Measurements from ENCODE around the gene MAMSTR. TPM values are rescaled to one million over a fixed set of nuclear protein-coding genes. Genes with fewer than 3 reads are reported as not detected.

MAMSTR gene
- polyA plus RNA-seq, 2 donors, result 0.96 to 1.6 TPM

- Histone ChIP-seq H3K9me3 (ENCODE audit: control insufficient read depth in 2 of 2, insufficient read depth in 1 of 2, low read depth in 1 of 2, low read length in 1 of 2) (peaks cover 0 to 2% of the 10 kb centered on the region in 2 donors), H3K4me1 (ENCODE audit: control insufficient read depth in 2 of 2, insufficient read depth in 2 of 2, low read length in 1 of 2) (peaks cover 3 to 20% of the 10 kb centered on the region in 2 donors), H3K4me3 (ENCODE audit: low read depth in 1 of 2, low read length in 2 of 2) (no peak overlapping the region), H3K36me3 (ENCODE audit: control insufficient read depth in 2 of 2, insufficient read depth in 2 of 2, low read length in 1 of 2) (no peaks in the 10 kb centered on the region), H3K27me3 (ENCODE audit: control insufficient read depth in 1 of 2, insufficient read depth in 2 of 2, low read length in 2 of 2) (no peaks in the 10 kb centered on the region), H3K27ac (ENCODE audit: low read depth in 2 of 2, low read length in 1 of 2) (no peak overlapping the region)
- WGBS, 2 donors, result 60 to 68% methylated on average over 22 of the region's 22 CpGs
Measured at GRCh38 chr19:48737360-48737998, 18.0 kb upstream of the MAMSTR start.

- WGBS, 2 donors, result 36 to 45% methylated on average over 38 of the region's 38 CpGs
- Histone ChIP-seq H3K27me3 (ENCODE audit: control insufficient read depth in 1 of 2, insufficient read depth in 2 of 2, low read length in 2 of 2) (no peaks in the 10 kb centered on the region), H3K4me1 (ENCODE audit: control insufficient read depth in 2 of 2, insufficient read depth in 2 of 2, low read length in 1 of 2) (peaks cover 0 to 9% of the 10 kb centered on the region in 2 donors), H3K4me3 (ENCODE audit: low read depth in 1 of 2, low read length in 2 of 2) (peak overlapping the region; percentile 15 to 46), H3K27ac (ENCODE audit: low read depth in 2 of 2, low read length in 1 of 2) (no peak overlapping the region), H3K9me3 (ENCODE audit: control insufficient read depth in 2 of 2, insufficient read depth in 1 of 2, low read depth in 1 of 2, low read length in 1 of 2) (no peaks in the 10 kb centered on the region), H3K36me3 (ENCODE audit: control insufficient read depth in 2 of 2, insufficient read depth in 2 of 2, low read length in 1 of 2) (no peaks in the 10 kb centered on the region)
Measured at GRCh38 chr19:48735031-48735615, 15.6 kb upstream of the MAMSTR start.

- Histone ChIP-seq H3K4me1 (ENCODE audit: control insufficient read depth in 2 of 2, insufficient read depth in 2 of 2, low read length in 1 of 2) (peaks cover 0 to 5% of the 10 kb centered on the region in 2 donors), H3K9me3 (ENCODE audit: control insufficient read depth in 2 of 2, insufficient read depth in 1 of 2, low read depth in 1 of 2, low read length in 1 of 2) (no peaks in the 10 kb centered on the region), H3K27ac (ENCODE audit: low read depth in 2 of 2, low read length in 1 of 2) (no peak overlapping the region), H3K27me3 (ENCODE audit: control insufficient read depth in 1 of 2, insufficient read depth in 2 of 2, low read length in 2 of 2) (no peaks in the 10 kb centered on the region), H3K36me3 (ENCODE audit: control insufficient read depth in 2 of 2, insufficient read depth in 2 of 2, low read length in 1 of 2) (no peaks in the 10 kb centered on the region), H3K4me3 (ENCODE audit: low read depth in 1 of 2, low read length in 2 of 2) (no peak overlapping the region)
- 94 to 96% methylated on average over 9 of the region's 9 CpGs for WGBS, 2 donors
Measured at GRCh38 chr19:48734625-48735024, 15.1 kb upstream of the MAMSTR start.

GRCh38 chr19:48731452-48731851 lies 11.9 kb upstream of the MAMSTR start:
- Histone ChIP-seq H3K9me3 (ENCODE audit: control insufficient read depth in 2 of 2, insufficient read depth in 1 of 2, low read depth in 1 of 2, low read length in 1 of 2) (no peaks in the 10 kb centered on the region), H3K4me3 (ENCODE audit: low read depth in 1 of 2, low read length in 2 of 2) (no peak overlapping the region), H3K27me3 (ENCODE audit: control insufficient read depth in 1 of 2, insufficient read depth in 2 of 2, low read length in 2 of 2) (no peaks in the 10 kb centered on the region), H3K36me3 (ENCODE audit: control insufficient read depth in 2 of 2, insufficient read depth in 2 of 2, low read length in 1 of 2) (no peaks in the 10 kb centered on the region), H3K27ac (ENCODE audit: low read depth in 2 of 2, low read length in 1 of 2) (no peak overlapping the region), H3K4me1 (ENCODE audit: control insufficient read depth in 2 of 2, insufficient read depth in 2 of 2, low read length in 1 of 2) (peaks cover 2 to 3% of the 10 kb centered on the region in 2 donors)
- WGBS, 2 donors, result 86 to 88% methylated on average over 4 of the region's 4 CpGs

GRCh38 chr19:48728911-48729664 lies 9.6 kb upstream of the MAMSTR start:
- WGBS, 2 donors, result 51 to 65% methylated on average over 65 to 77 of the region's 77 CpGs
- Histone ChIP-seq H3K27ac (ENCODE audit: low read depth in 2 of 2, low read length in 1 of 2) (peak overlapping the region; percentile 41 to 44), H3K4me1 (ENCODE audit: control insufficient read depth in 2 of 2, insufficient read depth in 2 of 2, low read length in 1 of 2) (peaks cover 2 to 9% of the 10 kb centered on the region in 2 donors), H3K9me3 (ENCODE audit: control insufficient read depth in 2 of 2, insufficient read depth in 1 of 2, low read depth in 1 of 2, low read length in 1 of 2) (no peaks in the 10 kb centered on the region), H3K27me3 (ENCODE audit: control insufficient read depth in 1 of 2, insufficient read depth in 2 of 2, low read length in 2 of 2) (no peaks in the 10 kb centered on the region), H3K4me3 (ENCODE audit: low read depth in 1 of 2, low read length in 2 of 2) (peak overlapping the region; percentile 25 to 42), H3K36me3 (ENCODE audit: control insufficient read depth in 2 of 2, insufficient read depth in 2 of 2, low read length in 1 of 2) (no peaks in the 10 kb centered on the region)

GRCh38 chr19:48726556-48726955 lies 7.0 kb upstream of the MAMSTR start:
- H3K36me3 ChIP-seq (ENCODE audit: control insufficient read depth in 2 of 2, insufficient read depth in 2 of 2, low read length in 1 of 2), result peaks cover 0 to 2% of the 10 kb centered on the region in 2 donors
- H3K27ac ChIP-seq (ENCODE audit: low read depth in 2 of 2, low read length in 1 of 2), result peak overlapping the region in 1 of 2 donors; percentile 66
- H3K4me1 ChIP-seq (ENCODE audit: control insufficient read depth in 2 of 2, insufficient read depth in 2 of 2, low read length in 1 of 2), result peaks cover 2 to 9% of the 10 kb centered on the region in 2 donors
- no peaks in the 10 kb centered on the region for H3K27me3 ChIP-seq (ENCODE audit: control insufficient read depth in 1 of 2, insufficient read depth in 2 of 2, low read length in 2 of 2)
- WGBS, 2 donors, result 73% methylated on average over 2 of the region's 2 CpGs
- H3K4me3 ChIP-seq (ENCODE audit: low read depth in 1 of 2, low read length in 2 of 2), result no peak overlapping the region
- H3K9me3 ChIP-seq (ENCODE audit: control insufficient read depth in 2 of 2, insufficient read depth in 1 of 2, low read depth in 1 of 2, low read length in 1 of 2), result no peaks in the 10 kb centered on the region

- no peak overlapping the region for H3K4me3 ChIP-seq (ENCODE audit: low read depth in 1 of 2, low read length in 2 of 2)
- peaks cover 0 to 2% of the 10 kb centered on the region in 2 donors for H3K36me3 ChIP-seq (ENCODE audit: control insufficient read depth in 2 of 2, insufficient read depth in 2 of 2, low read length in 1 of 2)
- WGBS, 2 donors, result 54 to 55% methylated on average over 11 of the region's 11 CpGs
- no peaks in the 10 kb centered on the region for H3K9me3 ChIP-seq (ENCODE audit: control insufficient read depth in 2 of 2, insufficient read depth in 1 of 2, low read depth in 1 of 2, low read length in 1 of 2)
- H3K27me3 ChIP-seq (ENCODE audit: control insufficient read depth in 1 of 2, insufficient read depth in 2 of 2, low read length in 2 of 2), result no peaks in the 10 kb centered on the region
- H3K4me1 ChIP-seq (ENCODE audit: control insufficient read depth in 2 of 2, insufficient read depth in 2 of 2, low read length in 1 of 2), result peaks cover 2 to 9% of the 10 kb centered on the region in 2 donors
- H3K27ac ChIP-seq (ENCODE audit: low read depth in 2 of 2, low read length in 1 of 2), result peak overlapping the region; percentile 11 to 74
Measured at GRCh38 chr19:48724796-48725753, 5.5 kb upstream of the MAMSTR start.

- H3K4me1 ChIP-seq (ENCODE audit: control insufficient read depth in 2 of 2, insufficient read depth in 2 of 2, low read length in 1 of 2), result peaks cover 2 to 7% of the 10 kb centered on the region in 2 donors
- 83% methylated on average over 11 of the region's 11 CpGs for whole genome bisulfite sequencing, 2 donors
Measured at GRCh38 chr19:48722196-48722708, 2.7 kb upstream of the MAMSTR start.

More at GRCh38 chr19:48722196-48722708, 2.7 kb upstream of the MAMSTR start:
- Histone ChIP-seq H3K9me3 (ENCODE audit: control insufficient read depth in 2 of 2, insufficient read depth in 1 of 2, low read depth in 1 of 2, low read length in 1 of 2) (no peaks in the 10 kb centered on the region), H3K4me3 (ENCODE audit: low read depth in 1 of 2, low read length in 2 of 2) (no peak overlapping the region), H3K27me3 (ENCODE audit: control insufficient read depth in 1 of 2, insufficient read depth in 2 of 2, low read length in 2 of 2) (no peaks in the 10 kb centered on the region), H3K27ac (ENCODE audit: low read depth in 2 of 2, low read length in 1 of 2) (no peak overlapping the region), H3K36me3 (ENCODE audit: control insufficient read depth in 2 of 2, insufficient read depth in 2 of 2, low read length in 1 of 2) (peaks cover 0 to 2% of the 10 kb centered on the region in 2 donors)

Data from esophagus (tissue), 2 donors.